ENCODE results near the gene REP15.
"Not testable (repeated sequence)": the region's sequence is repeated elsewhere in the genome, so short reads cannot be mapped to it uniquely, and the experiment has no call there.

REP15 gene, protein sequence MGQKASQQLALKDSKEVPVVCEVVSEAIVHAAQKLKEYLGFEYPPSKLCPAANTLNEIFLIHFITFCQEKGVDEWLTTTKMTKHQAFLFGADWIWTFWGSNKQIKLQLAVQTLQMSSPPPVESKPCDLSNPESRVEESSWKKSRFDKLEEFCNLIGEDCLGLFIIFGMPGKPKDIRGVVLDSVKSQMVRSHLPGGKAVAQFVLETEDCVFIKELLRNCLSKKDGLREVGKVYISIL

GRCh38 chr12:27696293-27696652 is at the start of gene REP15:
REP15 (plus strand) TSS chr12:27696447; CDS start chr12:27696563, 116 bp downstream.
- no peak for DNase-seq

DNA sequence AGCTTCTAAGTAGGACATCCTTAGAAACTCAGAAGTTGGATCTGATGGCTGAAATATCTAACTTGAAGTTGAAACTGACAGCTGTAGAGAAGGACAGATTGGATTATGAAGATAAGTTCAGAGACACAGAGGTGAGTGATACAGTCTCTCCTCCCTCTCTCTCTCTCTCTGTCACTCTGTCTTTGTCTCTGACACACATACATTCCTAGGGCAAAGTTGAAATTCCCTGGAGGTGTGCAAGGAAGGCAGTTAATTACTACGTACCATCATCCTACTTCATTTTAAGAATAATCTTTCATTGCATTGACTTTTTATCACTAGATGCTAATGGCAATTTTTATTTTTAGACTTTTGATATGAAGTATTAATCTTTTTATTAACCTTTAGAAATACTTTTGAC is 46.2 kb upstream of the REP15 start:
- DNase-seq, result no peak

DNA sequence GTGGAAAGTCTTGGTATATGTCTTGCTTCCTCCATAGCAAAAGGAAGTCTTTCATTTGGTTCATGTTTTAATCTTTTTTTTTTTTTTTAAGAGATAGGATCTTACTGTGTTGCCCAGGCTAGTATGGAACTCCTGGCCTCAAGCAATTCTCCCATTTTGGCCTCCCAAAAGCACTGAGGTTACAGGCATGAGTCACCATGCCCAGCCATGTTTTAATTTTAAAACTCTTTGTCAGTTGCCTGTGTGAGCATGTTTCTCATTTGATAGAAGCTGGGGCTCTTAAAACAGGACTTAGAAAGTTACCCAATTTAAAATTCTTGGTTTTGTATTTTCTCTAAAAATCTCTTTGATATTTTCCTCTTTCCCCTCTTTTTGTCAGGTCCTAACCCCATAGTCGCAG is 45.0 kb upstream of the REP15 start:
- no peak for DNase-seq

GRCh38 chr12:27652174-27652763 is 44.0 kb upstream of the REP15 start:
- no peak for DNase-seq

DNA sequence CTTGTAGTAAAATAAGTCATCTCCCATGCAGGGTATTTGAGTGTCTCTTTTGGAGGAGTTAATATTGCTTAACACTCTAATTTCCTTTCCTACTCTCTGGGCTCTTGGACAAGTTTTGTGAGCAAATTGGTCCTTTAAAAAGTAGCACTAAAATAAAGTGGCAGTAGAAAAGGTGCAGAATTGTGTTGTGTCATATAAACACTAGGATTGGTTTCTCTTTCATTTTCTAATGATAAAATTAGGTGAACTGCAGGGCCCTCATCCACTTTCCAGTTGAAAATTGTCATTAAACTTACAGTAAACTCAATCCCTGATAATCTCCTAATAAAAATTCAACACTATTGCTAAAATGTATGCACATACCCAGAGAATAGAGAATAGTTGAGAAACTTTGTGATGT is 42.6 kb upstream of the REP15 start:
- DNase-seq, result no peak

- not testable (repeated sequence) for DNase-seq
Measured at GRCh38 chr12:27655476-27655875, 40.8 kb upstream of the REP15 start.

DNA sequence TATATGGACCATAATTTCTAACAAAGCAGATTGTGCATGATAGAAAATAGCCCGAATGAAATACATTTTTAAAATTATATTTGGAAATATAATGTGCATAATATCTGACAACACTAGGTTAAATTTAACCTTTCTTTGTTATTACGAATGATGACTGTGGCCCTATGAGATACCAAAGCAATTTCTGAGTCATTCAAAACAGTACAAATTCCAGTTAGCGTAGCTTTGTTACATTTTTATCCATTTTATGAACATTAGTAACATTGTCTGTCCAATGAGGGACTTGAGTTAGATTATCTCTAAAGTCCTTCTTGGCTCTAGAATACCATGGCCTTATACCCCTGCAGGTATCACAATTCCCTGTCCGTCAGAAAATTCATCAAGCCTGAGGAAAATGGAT is 39.0 kb upstream of the REP15 start:
- no peak for DNase-seq

- no peak for DNase-seq
Measured at GRCh38 chr12:27665704-27666103, 30.5 kb upstream of the REP15 start.

- no peak for DNase-seq
Measured at GRCh38 chr12:27666510-27666909, 29.7 kb upstream of the REP15 start.

DNA sequence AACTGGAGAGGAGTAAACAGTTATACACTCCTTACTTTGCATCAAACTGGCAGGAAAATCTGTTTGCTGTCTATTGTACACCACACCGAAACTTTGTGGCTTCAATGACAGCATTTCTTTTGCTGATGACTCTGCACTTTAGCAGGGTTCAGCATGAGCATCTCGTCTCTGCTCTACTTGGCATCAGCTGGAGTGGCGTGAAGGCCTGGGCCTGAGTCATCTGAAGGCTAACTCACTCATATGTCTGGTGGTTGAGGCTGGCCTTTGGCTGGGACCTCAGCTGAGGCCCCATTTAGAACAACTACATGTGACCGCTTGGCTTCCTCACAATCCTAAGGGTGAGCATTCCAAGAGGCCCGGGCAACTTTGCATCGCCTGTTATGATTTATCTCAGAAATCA is 28.7 kb upstream of the REP15 start:
- DNase-seq, result no peak

DNA sequence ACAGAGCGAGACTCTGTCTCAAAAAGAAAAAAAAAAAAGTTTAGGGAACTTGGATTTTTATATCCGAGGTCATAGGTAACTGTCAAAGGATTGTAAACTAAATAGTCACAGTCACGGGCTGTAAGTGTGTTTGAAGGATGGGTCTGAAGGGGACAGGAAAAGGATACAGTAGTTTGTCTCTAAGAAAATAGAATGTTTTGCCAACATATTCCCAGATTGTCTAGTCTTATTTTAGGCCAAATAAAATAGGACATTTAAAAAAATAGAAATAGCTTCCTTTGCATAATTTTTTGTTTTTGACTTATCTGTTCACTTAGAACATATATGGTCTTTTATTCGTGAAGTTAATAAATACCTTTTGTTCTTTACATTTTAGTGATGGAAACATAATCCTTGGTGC is 24.2 kb upstream of the REP15 start:
- DNase-seq, result no peak

DNA sequence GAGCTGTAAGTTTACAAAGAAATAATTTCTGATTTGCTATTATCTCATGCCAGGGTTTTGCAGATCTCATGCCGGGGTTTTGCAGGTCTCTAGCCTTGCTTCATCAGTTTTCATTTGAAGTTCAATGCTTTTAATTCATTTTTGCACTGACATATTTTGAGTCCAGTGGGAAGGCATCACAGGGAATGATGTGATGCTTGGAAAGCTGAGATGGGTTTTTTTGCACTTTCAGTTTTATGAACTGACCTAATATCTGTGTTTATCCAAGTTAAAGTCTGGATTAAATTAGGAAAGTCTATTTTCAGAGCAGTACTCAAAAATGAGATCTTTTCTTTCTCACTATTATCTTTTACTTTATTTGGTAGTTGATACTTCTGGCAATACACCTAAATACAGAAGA is 23.6 kb upstream of the REP15 start:
- DNase-seq, result no peak

DNA sequence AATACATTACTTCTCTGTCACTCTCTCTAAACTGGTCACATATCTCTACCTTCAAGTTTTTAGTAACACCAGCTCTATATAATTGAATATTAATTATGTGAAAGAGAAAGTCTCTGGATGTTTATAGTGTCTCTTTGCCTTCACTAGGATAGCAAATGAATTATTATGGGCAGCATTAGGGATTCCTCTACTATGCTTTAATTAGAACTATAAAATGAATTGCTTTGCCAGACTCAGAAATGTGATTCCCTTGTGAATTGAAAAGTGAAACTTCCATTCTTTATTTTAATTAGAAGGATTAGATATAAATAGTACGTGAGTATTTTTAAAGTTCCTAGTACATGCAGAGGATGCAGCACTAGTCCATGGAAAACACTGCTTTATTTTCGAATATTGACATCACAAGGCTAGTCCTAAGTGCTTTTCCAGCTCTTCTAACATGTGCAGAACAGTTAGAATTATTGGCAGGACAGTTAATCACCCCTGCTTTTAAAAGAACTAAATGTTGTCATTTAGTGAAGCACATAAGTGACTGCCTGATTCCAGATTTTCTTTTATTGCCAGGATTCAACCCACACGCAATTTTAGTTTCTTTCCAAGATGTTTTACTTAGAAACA is 23.0 kb upstream of the REP15 start:
- no peak for DNase-seq

GRCh38 chr12:27674989-27675388 is 21.3 kb upstream of the REP15 start:
- no peak for DNase-seq

DNA sequence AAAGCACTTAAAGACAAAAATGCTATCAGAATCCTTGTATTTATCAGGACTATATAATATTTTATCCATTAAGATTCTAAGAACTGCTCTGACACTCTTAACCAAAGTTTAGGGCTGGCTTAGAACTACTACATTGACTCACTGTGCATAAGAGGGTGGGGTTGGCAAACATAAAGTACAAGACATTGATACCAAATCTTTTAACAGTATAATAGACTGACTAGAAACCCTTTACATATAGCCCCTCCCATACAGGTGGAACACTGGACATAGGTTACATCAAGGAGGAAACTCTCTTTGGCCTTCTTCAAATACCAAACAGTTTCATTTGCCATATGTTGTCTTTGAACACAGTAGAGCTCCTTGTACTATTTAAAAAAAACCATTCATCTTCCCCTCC is 15.6 kb upstream of the REP15 start:
- DNase-seq, result no peak

- no peak for DNase-seq
Measured at GRCh38 chr12:27682534-27682933, 13.7 kb upstream of the REP15 start.

DNA sequence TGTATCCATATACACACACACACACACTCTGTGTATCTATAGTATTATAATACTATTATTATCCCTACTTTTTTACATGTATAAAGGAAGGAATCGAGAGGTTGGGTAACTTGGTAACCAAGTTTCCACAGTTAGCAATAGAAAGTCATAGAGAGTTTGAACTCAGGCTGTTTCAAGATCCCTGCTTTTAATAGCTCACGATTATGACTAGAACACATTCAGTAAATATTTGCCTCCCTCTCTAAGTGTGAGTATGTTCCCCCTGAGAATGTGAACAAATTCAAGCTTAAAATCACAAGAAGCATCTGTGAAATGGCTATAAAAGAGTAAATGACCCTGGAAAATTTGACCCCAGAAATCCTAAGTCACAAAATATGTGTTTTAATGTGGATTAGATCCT is 11.0 kb upstream of the REP15 start:
- DNase-seq, result no peak

GRCh38 chr12:27686147-27686546 is 10.1 kb upstream of the REP15 start:
- no peak for DNase-seq

- no peak for DNase-seq
Measured at GRCh38 chr12:27688671-27689070, 7.6 kb upstream of the REP15 start.

- DNase-seq, result no peak
Measured at GRCh38 chr12:27689558-27690180, 6.6 kb upstream of the REP15 start.

- DNase-seq, result no peak
Measured at GRCh38 chr12:27693403-27693802, 2.8 kb upstream of the REP15 start.

- DNase-seq, result no peak
Measured at GRCh38 chr12:27695556-27696292, 523 bp upstream of the REP15 start.

- DNase-seq, result no peak
Measured at GRCh38 chr12:27696864-27697564, 767 bp downstream of the REP15 start.

All from activated CD8-positive, alpha-beta memory T cell treated with anti-CD3 and anti-CD28 coated beads, Interleukin-2, amount 50 U/mL, for 48 hours (primary cell).